Measurements from ENCODE around the gene KCNJ9.

- TF ChIP-seq CTCF (conservative IDR thresholded peaks at IDR 0.05): no peak
- TF ChIP-seq EZH2 (IDR thresholded peaks at IDR 0.05; ENCODE audit: low read depth): no peak
Observed at GRCh38 chr1:160082926-160083325, 1.6 kb downstream of the KCNJ9 start.

Measured in PC-9 (cell line).